PC-3 (cell line): ENCODE measurements around the gene ST3GAL5. TPM values are rescaled to one million over a fixed set of nuclear protein-coding genes. Genes with fewer than 3 reads are reported as not detected.

ENCODE experiments used
- ATAC-seq: fragments of 200-7000 bp; cut with Tn5 transposase; 2 replicates; pipeline ENCODE4 v1.9.1; 2020; ENCODE audit warnings: mild to moderate bottlenecking, moderate library complexity
- BruUV-seq: library from RNA; stranded (reverse); fragments of 400-500 nt; replicated peaks from 2 replicates; lab custom pipeline; 2021; lab: Mats Ljungman, UMichigan
- CTCF ChIA-PET: fragments of 300-600 bp; sonication (Branson Sonifier 250); formaldehyde crosslinking; loops from one replicate; lab custom pipeline; 2022; ENCODE audit warnings: antibody characterized with exemption; lab: Charles Lee
- POLR2A ChIA-PET: fragments of 300-600 bp; sonication (Branson Sonifier 250); formaldehyde crosslinking; loops from one replicate; lab custom pipeline; 2022; ENCODE audit warnings: antibody characterized with exemption; ENCODE audit not compliant: unreplicated experiment; lab: Charles Lee
- DNase-seq: peaks from one replicate; pipeline ENCODE4 v3.0.0-alpha.2; 2015
- H2AFZ ChIP-seq: fragments of 300-600 bp; sonication (generic); 2 replicates; pipeline ENCODE4 v1.6.0; 2016; ENCODE audit warnings: antibody characterized with exemption, low read length
- H3F3A ChIP-seq: fragments of 300-600 bp; sonication (generic); one replicate; pipeline ENCODE4 v1.6.0; 2017; ENCODE audit warnings: antibody characterized with exemption, low read length, control low read depth, mild to moderate bottlenecking; ENCODE audit not compliant: unreplicated experiment
- H3K27ac ChIP-seq: fragments of 300-600 bp; sonication (generic); 2 replicates; pipeline ENCODE4 v1.5.1; 2016; ENCODE audit warnings: mild to moderate bottlenecking, low read length
- H3K27me3 ChIP-seq: fragments of 300-600 bp; sonication (generic); 2 replicates; pipeline ENCODE4 v1.6.1; 2016; ENCODE audit warnings: low read length, mixed read lengths
- H3K36me3 ChIP-seq: fragments of 300-600 bp; sonication (generic); 2 replicates; pipeline ENCODE4 v1.6.1; 2016; ENCODE audit warnings: low read depth, mixed run types, low read length, mixed read lengths
- H3K4me1 ChIP-seq: fragments of 300-600 bp; sonication (generic); 2 replicates; pipeline ENCODE4 v1.5.1; 2016; ENCODE audit warnings: low read length; ENCODE audit not compliant: insufficient read depth
- H3K4me2 ChIP-seq: fragments of 300-600 bp; sonication (generic); 2 replicates; pipeline ENCODE4 v1.6.0; 2016; ENCODE audit warnings: low read length
- H3K4me3 ChIP-seq: fragments of 300-600 bp; sonication (generic); 2 replicates; pipeline ENCODE4 v1.5.1; 2016; ENCODE audit warnings: mild to moderate bottlenecking, low read length, mixed read lengths
- H3K79me2 ChIP-seq: fragments of 300-600 bp; sonication (generic); 2 replicates; pipeline ENCODE4 v1.6.1; 2017; ENCODE audit warnings: low read length, mixed read lengths
- H3K9ac ChIP-seq: fragments of 300-600 bp; sonication (generic); 2 replicates; pipeline ENCODE4 v1.6.0; 2016; ENCODE audit warnings: mild to moderate bottlenecking, low read length
- H3K9me2 ChIP-seq: fragments of 300-600 bp; sonication (generic); replicated peaks from 2 replicates; pipeline ENCODE4 v1.6.1; 2016; ENCODE audit warnings: mixed run types, low read length, mixed read lengths
- H3K9me3 ChIP-seq: fragments of 300-600 bp; sonication (generic); 2 replicates; pipeline ENCODE4 v1.6.1; 2016; ENCODE audit warnings: low read length, mixed read lengths
- H4K20me1 ChIP-seq: fragments of 300-600 bp; sonication (generic); 2 replicates; pipeline ENCODE4 v1.6.1; 2016; ENCODE audit warnings: low read length, mixed read lengths
- CTCF ChIP-seq: fragments of 300-600 bp; sonication (generic); conservative IDR thresholded peaks from 2 replicates; pipeline ENCODE4 v1.5.1; 2017; ENCODE audit warnings: antibody characterized with exemption, low read depth, mild to moderate bottlenecking, low read length
- EZH2 ChIP-seq: fragments of 300-600 bp; sonication (generic); IDR thresholded peaks from one replicate; pipeline ENCODE4 v1.6.1; 2017; ENCODE audit warnings: antibody characterized with exemption, mild to moderate bottlenecking, low read length; ENCODE audit not compliant: unreplicated experiment
- EZH2phosphoT487 ChIP-seq: fragments of 300-600 bp; sonication (generic); IDR thresholded peaks from 2 replicates; pipeline ENCODE4 v1.6.1; 2018; ENCODE audit warnings: mild to moderate bottlenecking, antibody characterized with exemption, low read length, borderline replicate concordance
- intact Hi-C: fragments of 100-400 bp; cut with micrococcal nuclease; formaldehyde crosslinking; loops from 2 replicates; pipeline ENCODE4 v1.9.0; 2023
- total RNA-seq: library from RNA; depleted of rRNA; stranded (reverse); fragments of >200 nt; gene quantifications from 2 replicates; pipeline ENCODE4 v1.2.3, GENCODE V29; 2014

ST3GAL5 gene
- total RNA-seq, 1 experiment from 2014 or later: 0.87 TPM

GRCh38 chr2:85823951-85824350 lies 64.8 kb downstream of the ST3GAL5 start:
- Histone ChIP-seq H3K36me3 (no peaks in the 10 kb centered on the region), H3K27me3 (peaks cover 32% of the 10 kb centered on the region), H3K9ac (no peak overlapping the region), H3K79me2 (no peaks in the 10 kb centered on the region), H2AFZ (no peak overlapping the region), H4K20me1 (no peaks in the 10 kb centered on the region), H3K9me2 (no peaks in the 10 kb centered on the region), H3F3A (no peaks in the 10 kb centered on the region), H3K9me3 (no peaks in the 10 kb centered on the region), H3K27ac (no peak overlapping the region), H3K4me3 (no peak overlapping the region), H3K4me2 (no peak overlapping the region), H3K4me1 (no peaks in the 10 kb centered on the region)
- no peak for TF ChIP-seq EZH2
- TF ChIP-seq EZH2phosphoT487: no peak
- no peak for TF ChIP-seq CTCF
- intact Hi-C loops: no loop called here
- ATAC-seq (no peak), DNase-seq (no peak)
- POLR2A ChIA-PET: no interaction called here
- no TSS peak for BruUV-seq
- CTCF ChIA-PET: no interaction called here

- Histone ChIP-seq H3K9ac (no peak overlapping the region), H3K9me2 (no peaks in the 10 kb centered on the region), H4K20me1 (no peaks in the 10 kb centered on the region), H2AFZ (no peak overlapping the region), H3F3A (no peaks in the 10 kb centered on the region), H3K9me3 (no peaks in the 10 kb centered on the region), H3K4me3 (no peak overlapping the region), H3K27me3 (peaks cover 32% of the 10 kb centered on the region), H3K27ac (no peak overlapping the region), H3K79me2 (no peaks in the 10 kb centered on the region), H3K4me2 (no peak overlapping the region), H3K36me3 (no peaks in the 10 kb centered on the region), H3K4me1 (no peaks in the 10 kb centered on the region)
- DNase-seq: no peak
- ChIA-PET POLR2A (no interaction called here), CTCF (no interaction called here)
- no peak for ATAC-seq
- no peak for TF ChIP-seq CTCF
- no peak for TF ChIP-seq EZH2
- no peak for TF ChIP-seq EZH2phosphoT487
- intact Hi-C loops: no loop called here
- no TSS peak for BruUV-seq
Measured at GRCh38 chr2:85822766-85823165, 66.0 kb downstream of the ST3GAL5 start.

GRCh38 chr2:85819811-85820510 lies 68.8 kb downstream of the ST3GAL5 start:
- Histone ChIP-seq H4K20me1 (no peaks in the 10 kb centered on the region), H3F3A (no peaks in the 10 kb centered on the region), H3K27me3 (peaks cover 32% of the 10 kb centered on the region), H3K27ac (no peak overlapping the region), H3K4me2 (no peak overlapping the region), H3K36me3 (no peaks in the 10 kb centered on the region), H2AFZ (no peak overlapping the region), H3K9ac (no peak overlapping the region), H3K4me3 (no peak overlapping the region), H3K9me3 (no peaks in the 10 kb centered on the region), H3K79me2 (no peaks in the 10 kb centered on the region), H3K4me1 (no peaks in the 10 kb centered on the region), H3K9me2 (no peaks in the 10 kb centered on the region)
- POLR2A ChIA-PET: no interaction called here
- intact Hi-C loops: loop anchor here (10.0 kb wide), 1 partner anchor 175 kb away; no protein-coding TSS in a partner anchor
- DNase-seq: no peak
- no TSS peak for BruUV-seq
- CTCF ChIA-PET: no interaction called here
- TF ChIP-seq CTCF: no peak
- TF ChIP-seq EZH2: no peak
- no peak for TF ChIP-seq EZH2phosphoT487
- no peak for ATAC-seq
